Astrocyte (in vitro differentiated cells and primary cell): Measurements from ENCODE around the gene SAG. TPM values are rescaled to one million over a fixed set of nuclear protein-coding genes. Genes with fewer than 3 reads are reported as not detected.

Experiments used
- DNase-seq: peaks from one replicate; pipeline ENCODE4 v3.0.0-alpha.2; 2010; ENCODE audit warnings: low read depth
- FAIRE-seq: peaks from 2 replicates; lab custom pipeline; 2011; peaks lifted over from hg19 to GRCh38; lab: Jason Lieb, UNC
- H2AFZ ChIP-seq: 2 replicates; pipeline ENCODE4 v1.6.0; 2012; ENCODE audit warnings: low read depth, low read length, inconsistent platforms
- H3K27ac ChIP-seq: 2 replicates; pipeline ENCODE4 v1.5.1; 2011; ENCODE audit warnings: low read depth, low read length, inconsistent platforms
- H3K27me3 ChIP-seq: 2 replicates; pipeline ENCODE4 v1.6.0; 2011; ENCODE audit warnings: low read length, inconsistent platforms; ENCODE audit not compliant: insufficient read depth
- H3K36me3 ChIP-seq: 2 replicates; pipeline ENCODE4 v1.5.1; 2011; ENCODE audit warnings: low read length, inconsistent platforms; ENCODE audit not compliant: insufficient read depth
- H3K4me1 ChIP-seq: 2 replicates; pipeline ENCODE4 v1.5.1; 2011; ENCODE audit warnings: low read length, inconsistent platforms; ENCODE audit not compliant: insufficient read depth
- H3K4me2 ChIP-seq: 2 replicates; pipeline ENCODE4 v1.6.0; 2012; ENCODE audit warnings: low read length, inconsistent platforms
- H3K4me3 ChIP-seq: 2 replicates; pipeline ENCODE4 v1.5.1; 2011; ENCODE audit warnings: low read depth, mild to moderate bottlenecking, low read length, inconsistent platforms; ENCODE audit not compliant: insufficient read depth
- H3K79me2 ChIP-seq: 2 replicates; pipeline ENCODE4 v1.6.0; 2012; ENCODE audit warnings: mild to moderate bottlenecking, low read length, inconsistent platforms; ENCODE audit not compliant: insufficient read depth
- H3K9ac ChIP-seq: 2 replicates; pipeline ENCODE4 v1.6.0; 2012; ENCODE audit warnings: mild to moderate bottlenecking, low read length, inconsistent platforms
- H3K9me3 ChIP-seq: 2 replicates; pipeline ENCODE4 v1.5.1; 2012; ENCODE audit warnings: low read depth, mild to moderate bottlenecking, low read length, inconsistent platforms; ENCODE audit not compliant: insufficient read depth
- H4K20me1 ChIP-seq: 2 replicates; pipeline ENCODE4 v1.6.0; 2012; ENCODE audit warnings: low read length, inconsistent platforms; ENCODE audit not compliant: insufficient read depth
- H3K27ac Mint-ChIP-seq: one replicate; pipeline ENCODE4 v1.8.0; 2021; ENCODE audit warnings: mild to moderate bottlenecking, mixed read lengths; ENCODE audit not compliant: unreplicated experiment
- H3K27me3 Mint-ChIP-seq: one replicate; pipeline ENCODE4 v1.8.0; 2021; ENCODE audit warnings: low read depth, mixed read lengths; ENCODE audit not compliant: unreplicated experiment
- H3K36me3 Mint-ChIP-seq: one replicate; pipeline ENCODE4 v1.8.0; 2021; ENCODE audit warnings: low read depth, mixed read lengths; ENCODE audit not compliant: unreplicated experiment
- H3K4me1 Mint-ChIP-seq: one replicate; pipeline ENCODE4 v1.8.0; 2021; ENCODE audit warnings: low read depth, mixed read lengths; ENCODE audit not compliant: unreplicated experiment
- H3K4me3 Mint-ChIP-seq: one replicate; pipeline ENCODE4 v1.8.0; 2021; ENCODE audit warnings: mild to moderate bottlenecking, moderate library complexity, mixed read lengths; ENCODE audit not compliant: unreplicated experiment
- H3K9me3 Mint-ChIP-seq: one replicate; pipeline ENCODE4 v1.8.0; 2021; ENCODE audit warnings: mild to moderate bottlenecking, mixed read lengths; ENCODE audit not compliant: unreplicated experiment
- EZH2 ChIP-seq: IDR thresholded peaks from 2 replicates; pipeline ENCODE4 v1.6.1; 2012; ENCODE audit warnings: mild to moderate bottlenecking, low read length, inconsistent platforms; ENCODE audit not compliant: insufficient read depth
- total RNA-seq: library from RNA; stranded (reverse); gene quantifications from 2 replicates; pipeline ENCODE4 v1.2.1, GENCODE V29; 2021
- TF ChIP-seq, protein P1 (sequence below): IDR thresholded peaks from 2 replicates; pipeline ENCODE4 v1.5.1; 2011; ENCODE audit warnings: low read depth, mild to moderate bottlenecking, inconsistent platforms, low read length, moderate library complexity; ENCODE audit not compliant: insufficient read depth

Gene SAG
- total RNA-seq, 1 donor from 2014 or later, result not detected

DNA sequence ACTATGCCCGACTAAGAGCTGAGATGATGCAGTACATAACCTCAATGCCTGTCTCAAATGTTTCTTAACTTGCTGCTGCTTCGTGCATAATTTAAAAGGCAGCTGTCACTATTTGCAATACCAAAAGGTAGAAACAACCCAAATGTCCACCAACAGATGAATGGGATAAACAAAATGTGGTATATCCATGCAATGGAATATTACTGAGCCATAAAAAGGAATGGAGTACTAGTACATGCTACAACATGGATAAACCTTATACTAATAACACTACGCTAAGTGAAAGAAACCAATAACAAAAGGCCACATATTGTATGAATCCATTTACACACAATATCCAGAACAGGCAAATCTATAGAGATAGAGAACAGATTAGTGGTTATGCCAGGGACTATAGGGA lies 33.7 kb downstream of the SAG start:
- no peak overlapping the region for H3K27ac ChIP-seq
- Mint-ChIP-seq H3K9me3 (no peaks in the 10 kb centered on the region), H3K27ac (no peak overlapping the region), H3K36me3 (no peaks in the 10 kb centered on the region), H3K4me1 (no peaks in the 10 kb centered on the region), H3K4me3 (no peak overlapping the region), H3K27me3 (peaks cover 22% of the 10 kb centered on the region)
- H3K36me3 ChIP-seq, result no peaks in the 10 kb centered on the region
- FAIRE-seq (no peak), DNase-seq (no peak)
- no peaks in the 10 kb centered on the region for H3K79me2 ChIP-seq
- H2AFZ ChIP-seq, result no peak overlapping the region
- H4K20me1 ChIP-seq, result no peaks in the 10 kb centered on the region
- no peaks in the 10 kb centered on the region for H3K9me3 ChIP-seq
- no peak overlapping the region for H3K4me3 ChIP-seq
- H3K27me3 ChIP-seq, result peaks cover 2% of the 10 kb centered on the region
- TF ChIP-seq EZH2, result no peak
- TF ChIP-seq, protein P1, sequence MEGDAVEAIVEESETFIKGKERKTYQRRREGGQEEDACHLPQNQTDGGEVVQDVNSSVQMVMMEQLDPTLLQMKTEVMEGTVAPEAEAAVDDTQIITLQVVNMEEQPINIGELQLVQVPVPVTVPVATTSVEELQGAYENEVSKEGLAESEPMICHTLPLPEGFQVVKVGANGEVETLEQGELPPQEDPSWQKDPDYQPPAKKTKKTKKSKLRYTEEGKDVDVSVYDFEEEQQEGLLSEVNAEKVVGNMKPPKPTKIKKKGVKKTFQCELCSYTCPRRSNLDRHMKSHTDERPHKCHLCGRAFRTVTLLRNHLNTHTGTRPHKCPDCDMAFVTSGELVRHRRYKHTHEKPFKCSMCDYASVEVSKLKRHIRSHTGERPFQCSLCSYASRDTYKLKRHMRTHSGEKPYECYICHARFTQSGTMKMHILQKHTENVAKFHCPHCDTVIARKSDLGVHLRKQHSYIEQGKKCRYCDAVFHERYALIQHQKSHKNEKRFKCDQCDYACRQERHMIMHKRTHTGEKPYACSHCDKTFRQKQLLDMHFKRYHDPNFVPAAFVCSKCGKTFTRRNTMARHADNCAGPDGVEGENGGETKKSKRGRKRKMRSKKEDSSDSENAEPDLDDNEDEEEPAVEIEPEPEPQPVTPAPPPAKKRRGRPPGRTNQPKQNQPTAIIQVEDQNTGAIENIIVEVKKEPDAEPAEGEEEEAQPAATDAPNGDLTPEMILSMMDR, result no peak
- H3K4me2 ChIP-seq, result no peak overlapping the region
- H3K9ac ChIP-seq, result no peak overlapping the region
- no peaks in the 10 kb centered on the region for H3K4me1 ChIP-seq

DNA sequence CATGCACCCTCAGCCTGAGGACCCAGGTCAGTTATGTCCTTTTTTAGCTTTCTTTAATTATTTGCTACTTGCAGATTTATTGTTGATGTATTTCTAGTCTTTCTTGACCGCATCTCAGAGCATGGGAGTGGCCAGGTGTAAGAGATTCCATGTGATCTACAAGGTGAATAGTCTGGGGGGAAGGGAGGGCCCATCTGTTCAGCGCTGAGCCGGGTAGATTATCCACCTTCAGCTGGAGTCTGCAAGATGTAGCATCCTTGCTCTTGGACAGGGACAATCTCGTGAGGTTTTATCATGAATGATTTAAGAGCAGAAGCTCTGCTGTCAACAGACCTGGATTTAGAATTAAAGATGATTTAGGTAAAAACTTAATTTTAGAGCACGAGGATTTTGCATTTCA lies 34.7 kb downstream of the SAG start:
- no peak overlapping the region for H3K27ac Mint-ChIP-seq
- no peaks in the 10 kb centered on the region for H3K36me3 Mint-ChIP-seq
- H3K4me3 Mint-ChIP-seq, result no peak overlapping the region
- no peaks in the 10 kb centered on the region for H4K20me1 ChIP-seq
- peaks cover 2% of the 10 kb centered on the region for H3K27me3 ChIP-seq
- DNase-seq (no peak), FAIRE-seq (no peak)
- peaks cover 17% of the 10 kb centered on the region for H3K27me3 Mint-ChIP-seq
- H3K9me3 Mint-ChIP-seq, result no peaks in the 10 kb centered on the region
- no peak overlapping the region for H2AFZ ChIP-seq
- H3K9ac ChIP-seq, result no peak overlapping the region
- no peaks in the 10 kb centered on the region for H3K4me1 Mint-ChIP-seq
- TF ChIP-seq, protein P1, result no peak
- no peak for TF ChIP-seq EZH2
- H3K4me2 ChIP-seq, result no peak overlapping the region
- H3K27ac ChIP-seq, result no peak overlapping the region
- no peaks in the 10 kb centered on the region for H3K79me2 ChIP-seq
- H3K4me3 ChIP-seq, result no peak overlapping the region
- no peaks in the 10 kb centered on the region for H3K4me1 ChIP-seq
- no peaks in the 10 kb centered on the region for H3K36me3 ChIP-seq
- no peaks in the 10 kb centered on the region for H3K9me3 ChIP-seq

DNA sequence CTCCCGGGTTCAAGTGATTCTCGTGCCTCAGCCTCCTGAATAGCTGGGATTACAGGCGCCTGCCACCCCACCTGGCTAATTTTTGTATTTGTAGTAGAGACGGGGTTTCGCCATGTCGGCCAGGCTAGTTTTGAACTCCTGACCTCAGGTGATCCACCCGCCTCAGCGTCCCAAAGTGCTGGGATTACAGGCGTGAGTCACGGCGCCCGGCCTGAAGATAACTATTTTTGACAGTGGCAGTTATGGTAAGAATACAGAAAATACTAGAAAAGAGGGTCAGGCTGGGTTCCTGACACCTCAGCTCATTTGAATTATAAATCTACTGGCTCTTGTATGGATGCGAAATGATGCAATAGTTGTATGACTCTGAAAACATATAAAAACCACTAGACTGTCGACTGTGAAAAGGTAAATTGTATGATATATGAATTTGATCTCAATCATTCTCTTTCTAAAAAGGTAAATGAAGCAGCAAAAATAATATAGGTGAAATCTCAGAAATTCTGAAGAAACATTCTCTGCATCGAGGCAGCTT lies 35.6 kb downstream of the SAG start:
- Histone ChIP-seq H3K27me3 (no peaks in the 10 kb centered on the region), H3K27ac (no peak overlapping the region), H4K20me1 (no peaks in the 10 kb centered on the region), H3K4me1 (no peaks in the 10 kb centered on the region), H3K9ac (no peak overlapping the region), H3K9me3 (no peaks in the 10 kb centered on the region), H3K79me2 (no peaks in the 10 kb centered on the region), H3K36me3 (no peaks in the 10 kb centered on the region), H3K4me3 (no peak overlapping the region), H2AFZ (no peak overlapping the region), H3K4me2 (no peak overlapping the region)
- H3K27ac Mint-ChIP-seq, result no peak overlapping the region
- H3K4me3 Mint-ChIP-seq, result no peak overlapping the region
- no peak for FAIRE-seq
- no peaks in the 10 kb centered on the region for H3K36me3 Mint-ChIP-seq
- H3K27me3 Mint-ChIP-seq, result peaks cover 13% of the 10 kb centered on the region
- no peak for DNase-seq
- no peak for TF ChIP-seq EZH2
- TF ChIP-seq, protein P1, result no peak
- H3K4me1 Mint-ChIP-seq, result no peaks in the 10 kb centered on the region
- H3K9me3 Mint-ChIP-seq, result no peaks in the 10 kb centered on the region
